AG10803 (cell line): Measurements from ENCODE around the gene TMEM63C.

Source experiments
- DNase-seq: peaks from one replicate; pipeline ENCODE4 v3.0.0; 2010; ENCODE audit warnings: low read depth
- H3K4me3 ChIP-seq: 2 replicates; pipeline ENCODE4 v1.5.1; 2011; ENCODE audit warnings: mild to moderate bottlenecking, low read length, control low read depth
- TF ChIP-seq, protein P1 (sequence below): conservative IDR thresholded peaks from 2 replicates; pipeline ENCODE4 v1.5.1; 2011; ENCODE audit warnings: mild to moderate bottlenecking, low read length, control low read depth, inconsistent platforms

Gene TMEM63C

DNA sequence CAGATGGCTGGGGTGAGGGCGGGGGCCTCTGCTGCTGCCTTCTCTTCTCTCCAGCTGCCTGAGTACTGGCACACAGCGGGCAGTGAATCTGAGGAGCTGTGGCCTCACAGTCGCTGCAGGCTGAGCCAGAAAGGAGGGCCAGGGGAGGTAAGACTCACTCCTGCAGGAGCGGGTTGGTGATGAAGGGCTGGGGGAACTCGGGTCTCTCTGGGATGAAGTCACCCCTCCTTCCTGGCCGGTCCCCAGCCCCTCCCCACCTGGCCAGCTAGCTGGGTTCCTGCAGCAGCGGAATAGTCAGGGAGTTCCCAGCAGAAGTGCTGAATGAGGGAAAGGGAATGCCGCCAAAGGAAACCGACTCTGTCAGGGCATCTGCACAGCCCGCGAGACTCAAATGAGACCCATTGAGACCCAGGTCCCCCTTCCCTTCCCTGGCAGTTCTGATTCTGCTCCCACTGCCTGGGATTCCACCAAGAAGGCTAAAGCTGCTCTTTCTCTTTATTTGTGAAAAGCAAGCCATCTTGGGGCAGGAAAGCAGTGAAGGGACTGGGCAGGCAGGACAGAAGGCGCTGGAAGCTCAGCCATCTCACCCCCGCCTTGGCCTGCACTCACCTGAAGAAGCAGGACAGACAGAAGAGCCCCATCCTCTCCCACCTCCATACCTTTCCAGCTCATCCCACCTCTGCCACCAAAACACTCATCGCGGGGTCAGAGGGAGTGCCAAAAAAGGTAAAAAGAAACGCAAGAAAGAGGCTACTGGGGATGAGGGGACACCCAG, 84.2 kb downstream of the TMEM63C start:
- no peak for DNase-seq
- no peak overlapping the region for H3K4me3 ChIP-seq
- TF ChIP-seq, protein P1, sequence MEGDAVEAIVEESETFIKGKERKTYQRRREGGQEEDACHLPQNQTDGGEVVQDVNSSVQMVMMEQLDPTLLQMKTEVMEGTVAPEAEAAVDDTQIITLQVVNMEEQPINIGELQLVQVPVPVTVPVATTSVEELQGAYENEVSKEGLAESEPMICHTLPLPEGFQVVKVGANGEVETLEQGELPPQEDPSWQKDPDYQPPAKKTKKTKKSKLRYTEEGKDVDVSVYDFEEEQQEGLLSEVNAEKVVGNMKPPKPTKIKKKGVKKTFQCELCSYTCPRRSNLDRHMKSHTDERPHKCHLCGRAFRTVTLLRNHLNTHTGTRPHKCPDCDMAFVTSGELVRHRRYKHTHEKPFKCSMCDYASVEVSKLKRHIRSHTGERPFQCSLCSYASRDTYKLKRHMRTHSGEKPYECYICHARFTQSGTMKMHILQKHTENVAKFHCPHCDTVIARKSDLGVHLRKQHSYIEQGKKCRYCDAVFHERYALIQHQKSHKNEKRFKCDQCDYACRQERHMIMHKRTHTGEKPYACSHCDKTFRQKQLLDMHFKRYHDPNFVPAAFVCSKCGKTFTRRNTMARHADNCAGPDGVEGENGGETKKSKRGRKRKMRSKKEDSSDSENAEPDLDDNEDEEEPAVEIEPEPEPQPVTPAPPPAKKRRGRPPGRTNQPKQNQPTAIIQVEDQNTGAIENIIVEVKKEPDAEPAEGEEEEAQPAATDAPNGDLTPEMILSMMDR, result no peak

GRCh38 chr14:77266336-77266735, 84.7 kb downstream of the TMEM63C start:
- TF ChIP-seq, protein P1, result no peak

GRCh38 chr14:77267937-77268699, 86.5 kb downstream of the TMEM63C start:
- TF ChIP-seq, protein P1, result no peak
- H3K4me3 ChIP-seq, result no peak overlapping the region
- DNase-seq, result no peak

More at GRCh38 chr14:77266336-77266735, 84.7 kb downstream of the TMEM63C start:
- no peak overlapping the region for H3K4me3 ChIP-seq
- DNase-seq, result no peak

- no peak for DNase-seq
- H3K4me3 ChIP-seq, result no peak overlapping the region
- TF ChIP-seq, protein P1, result no peak
Observed at GRCh38 chr14:77268989-77269600, 87.5 kb downstream of the TMEM63C start.

GRCh38 chr14:77270361-77271112, 88.9 kb downstream of the TMEM63C start:
- DNase-seq, result no peak
- H3K4me3 ChIP-seq, result no peak overlapping the region
- TF ChIP-seq, protein P1, result no peak

- TF ChIP-seq, protein P1, result no peak
- H3K4me3 ChIP-seq, result no peak within 1 kb of the TSS
- DNase-seq, result no peak
Observed at GRCh38 chr14:77271113-77271710, 89.6 kb downstream of the TMEM63C start, which contains the start of gene NGB. NGB (minus strand) TSS chr14:77271206; CDS start chr14:77270937, 269 bp downstream.
